Stomach smooth muscle (tissue), 2 donors: ENCODE results near the gene GALNT9.
"Not testable (repeated sequence)": the region's sequence is repeated elsewhere in the genome, so short reads cannot be mapped to it uniquely, and the experiment has no call there.

Experiments used
- H3K27ac ChIP-seq: one replicate; pipeline ENCODE4 v1.7.0; 2013; ENCODE audit warnings: mild to moderate bottlenecking, low read length, inconsistent platforms
- H3K27me3 ChIP-seq, 2 donors: one replicate each; pipeline ENCODE4 v1.7.0; 2013; ENCODE audit warnings: low read length in 2 of 2; ENCODE audit not compliant: insufficient read depth in 2 of 2, control insufficient read depth in 1 of 2
- H3K36me3 ChIP-seq, 2 donors: one replicate each; pipeline ENCODE4 v1.7.0; 2013; ENCODE audit warnings: low read length in 2 of 2; ENCODE audit not compliant: control insufficient read depth in 2 of 2, insufficient read depth in 2 of 2
- H3K4me1 ChIP-seq: one replicate; pipeline ENCODE4 v1.7.0; 2013; ENCODE audit warnings: low read length; ENCODE audit not compliant: control insufficient read depth, insufficient read depth
- H3K4me3 ChIP-seq, 2 donors: one replicate each; pipeline ENCODE4 v1.7.0; 2013; ENCODE audit warnings: low read length in 2 of 2
- H3K9ac ChIP-seq, 2 donors: one replicate each; pipeline ENCODE4 v1.7.0; 2013; ENCODE audit warnings: low read length in 2 of 2, mild to moderate bottlenecking in 1 of 2
- H3K9me3 ChIP-seq, 2 donors: one replicate each; pipeline ENCODE4 v1.7.0; 2013; ENCODE audit warnings: low read length in 2 of 2; ENCODE audit not compliant: control insufficient read depth in 2 of 2
- donor health status: healthy.
- donor health status: Pancreatic carcinoma.

GALNT9 gene

GRCh38 chr12:132253698-132254480 is 75.5 kb downstream of the GALNT9 start:
- no peaks in the 10 kb centered on the region for H3K36me3 ChIP-seq
- H3K27ac ChIP-seq = no peak overlapping the region
- peaks cover 0 to under 1% of the 10 kb centered on the region in 2 donors for H3K27me3 ChIP-seq
- H3K4me3 ChIP-seq = no peak overlapping the region
- no peaks in the 10 kb centered on the region for H3K9me3 ChIP-seq
- H3K4me1 ChIP-seq = no peaks in the 10 kb centered on the region
- H3K9ac ChIP-seq = no peak overlapping the region

GRCh38 chr12:132252981-132253380 is 76.4 kb downstream of the GALNT9 start:
- H3K9me3 ChIP-seq, H3K27me3 ChIP-seq, H3K4me1 ChIP-seq, H3K36me3 ChIP-seq, H3K27ac ChIP-seq, H3K4me3 ChIP-seq, H3K9ac ChIP-seq: not testable (repeated sequence)

DNA sequence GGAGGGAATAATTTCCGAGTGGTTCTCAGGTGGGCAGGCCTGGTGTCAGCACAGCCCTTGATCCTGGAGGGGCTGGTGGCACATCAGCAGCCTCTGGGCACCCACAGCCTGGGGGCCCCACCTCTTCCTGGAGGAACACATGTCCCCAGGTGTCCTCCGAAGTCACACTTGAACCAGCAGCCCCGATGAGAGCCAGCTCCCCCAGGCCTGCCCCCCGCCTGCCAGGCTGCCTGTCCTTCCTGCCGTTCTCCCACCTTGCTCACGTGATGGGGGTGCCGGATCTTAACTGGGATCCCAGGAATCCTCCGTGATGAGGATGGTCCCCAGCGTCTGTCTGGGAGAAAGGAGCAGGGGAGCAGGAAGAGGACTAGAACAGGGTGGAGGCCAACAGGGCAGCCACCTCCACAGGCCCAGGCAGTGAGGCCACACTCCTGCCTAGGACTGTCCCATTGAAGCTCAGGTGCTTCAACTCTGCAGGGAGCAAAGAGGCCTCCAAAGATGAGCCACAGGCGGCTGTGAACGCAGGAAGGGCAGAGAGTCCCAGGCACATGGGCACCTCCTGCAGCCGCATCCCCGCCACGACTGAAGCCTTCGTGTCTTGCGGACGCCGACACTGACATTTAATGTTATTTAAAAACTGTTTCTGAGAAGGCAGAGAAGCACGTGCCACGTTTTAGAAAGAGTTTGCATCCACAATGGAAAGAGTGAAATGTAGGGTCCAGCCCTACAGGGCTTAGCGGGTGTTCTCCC is 77.5 kb downstream of the GALNT9 start:
- Histone ChIP-seq H3K36me3 (no peaks in the 10 kb centered on the region), H3K4me1 (no peaks in the 10 kb centered on the region), H3K4me3 (no peak overlapping the region), H3K27me3 (peaks cover 0 to 4% of the 10 kb centered on the region in 2 donors), H3K27ac (no peak overlapping the region), H3K9ac (no peak overlapping the region), H3K9me3 (no peaks in the 10 kb centered on the region)

GRCh38 chr12:132251310-132251709 is 78.1 kb downstream of the GALNT9 start:
- Histone ChIP-seq H3K27ac (no peak overlapping the region), H3K27me3 (peaks cover 0 to 4% of the 10 kb centered on the region in 2 donors), H3K4me3 (no peak overlapping the region), H3K4me1 (no peaks in the 10 kb centered on the region), H3K9me3 (no peaks in the 10 kb centered on the region), H3K9ac (no peak overlapping the region), H3K36me3 (no peaks in the 10 kb centered on the region)

DNA sequence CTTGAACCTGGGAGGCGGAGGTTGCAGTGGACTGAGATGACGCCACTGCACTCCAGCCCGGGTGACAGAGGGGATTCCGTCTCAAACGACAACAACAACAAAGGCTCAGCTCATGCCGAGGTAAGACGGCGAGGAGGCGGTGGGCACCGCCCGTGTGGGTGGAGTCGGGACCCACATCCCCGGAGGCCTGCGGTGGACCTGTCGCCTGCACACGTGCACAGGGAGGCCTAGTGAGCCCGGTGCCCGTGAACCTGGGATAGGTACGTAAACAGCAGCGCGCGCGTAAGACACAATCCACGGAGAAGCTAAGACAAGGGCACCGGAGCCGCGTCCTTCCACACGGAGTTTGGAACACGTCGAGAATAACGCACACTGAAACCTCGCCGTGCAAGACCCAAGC is 78.7 kb downstream of the GALNT9 start:
- Histone ChIP-seq H3K4me3 (no peak overlapping the region), H3K9me3 (no peaks in the 10 kb centered on the region), H3K36me3 (no peaks in the 10 kb centered on the region), H3K27ac (no peak overlapping the region), H3K27me3 (peaks cover 0 to 4% of the 10 kb centered on the region in 2 donors), H3K4me1 (no peaks in the 10 kb centered on the region), H3K9ac (no peak overlapping the region)

GRCh38 chr12:132249689-132250478 is 79.5 kb downstream of the GALNT9 start:
- Histone ChIP-seq H3K27me3 (peaks cover 0 to 4% of the 10 kb centered on the region in 2 donors), H3K36me3 (no peaks in the 10 kb centered on the region), H3K4me1 (no peaks in the 10 kb centered on the region), H3K4me3 (no peak overlapping the region), H3K9ac (no peak overlapping the region), H3K9me3 (no peaks in the 10 kb centered on the region), H3K27ac (no peak overlapping the region)

DNA sequence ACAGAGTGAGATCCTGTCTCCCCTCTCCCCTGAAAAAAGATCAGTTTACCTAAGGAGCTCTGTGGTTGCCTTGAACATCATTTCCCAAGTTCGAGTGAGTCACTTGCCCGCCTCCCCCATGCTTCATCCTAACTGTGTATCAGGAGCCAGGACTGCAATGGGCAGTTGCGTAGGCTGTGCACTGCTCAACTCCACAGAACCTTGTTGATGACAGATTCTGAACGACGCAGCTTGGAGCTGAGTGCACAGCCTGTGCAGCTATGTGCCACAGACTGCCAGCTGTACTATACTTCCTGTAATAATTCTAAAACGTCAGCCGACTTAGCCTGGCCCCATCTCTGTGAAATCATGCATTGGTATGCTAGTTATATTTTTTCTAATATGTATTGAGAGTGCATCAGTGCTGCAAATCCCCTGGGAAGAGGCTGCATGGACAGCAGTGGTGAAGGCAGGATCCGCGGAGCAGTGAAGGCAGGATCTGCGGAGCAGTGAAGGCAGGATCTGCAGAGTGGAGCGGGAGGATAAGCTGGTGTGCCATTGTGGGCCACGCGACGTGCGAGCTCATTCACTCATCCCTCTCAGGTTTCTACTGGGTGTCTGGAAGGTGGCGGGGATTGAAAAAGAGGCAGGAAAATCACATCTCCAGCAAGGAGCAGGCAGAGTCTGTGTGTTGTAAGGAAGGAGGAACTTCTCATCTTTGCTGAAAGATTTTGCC is 80.8 kb downstream of the GALNT9 start:
- Histone ChIP-seq H3K9ac (no peak overlapping the region), H3K27ac (no peak overlapping the region)

GRCh38 chr12:132247718-132248452 is 81.5 kb downstream of the GALNT9 start:
- Histone ChIP-seq H3K9ac (no peak overlapping the region), H3K27ac (no peak overlapping the region)

More for the DNA sequence above, 80.8 kb downstream of the GALNT9 start:
- Histone ChIP-seq H3K27me3 (peaks cover 0 to 7% of the 10 kb centered on the region in 2 donors), H3K36me3 (no peaks in the 10 kb centered on the region), H3K9me3 (no peaks in the 10 kb centered on the region), H3K4me1 (no peaks in the 10 kb centered on the region), H3K4me3 (no peak overlapping the region)

DNA sequence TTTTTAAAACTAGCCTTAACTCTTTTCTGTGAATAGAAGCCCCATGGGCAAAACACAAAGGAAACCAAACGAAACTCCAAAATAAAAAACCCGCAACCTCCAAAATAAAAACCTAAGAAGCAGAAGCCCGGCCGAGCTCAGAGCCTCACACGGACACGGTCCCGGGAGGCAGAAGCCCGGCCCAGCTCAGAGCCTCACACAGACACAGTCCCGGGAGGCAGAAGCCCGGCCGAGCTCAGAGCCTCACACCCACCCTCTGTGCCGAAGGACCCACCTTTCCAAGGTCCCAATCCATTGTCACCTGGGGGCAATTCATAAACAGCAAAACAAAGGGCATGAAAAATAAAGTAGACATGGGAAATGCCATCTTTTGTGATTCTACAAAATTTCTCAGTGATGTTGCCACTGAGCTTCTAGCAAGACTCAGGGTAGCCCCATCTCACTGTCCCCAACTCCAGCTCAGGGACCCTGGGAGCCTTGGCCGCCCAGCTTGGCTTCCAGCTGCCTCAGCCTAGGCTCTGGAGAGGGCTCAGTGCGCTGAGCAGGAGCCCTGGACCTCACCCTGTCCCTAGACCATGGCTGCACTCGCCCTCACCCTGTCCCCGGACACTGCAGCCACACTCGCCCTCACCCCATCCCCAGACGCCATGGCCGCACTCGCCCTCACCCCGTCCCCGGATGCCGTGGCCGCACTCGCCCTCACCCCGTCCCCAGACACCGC is 82.2 kb downstream of the GALNT9 start:
- Histone ChIP-seq H3K4me1 (no peaks in the 10 kb centered on the region), H3K9me3 (no peaks in the 10 kb centered on the region), H3K4me3 (no peak overlapping the region), H3K27ac (no peak overlapping the region), H3K36me3 (no peaks in the 10 kb centered on the region), H3K9ac (no peak overlapping the region), H3K27me3 (peaks cover 0 to 9% of the 10 kb centered on the region in 2 donors)

More at GRCh38 chr12:132247718-132248452, 81.5 kb downstream of the GALNT9 start:
- H3K27me3 ChIP-seq = peaks cover 0 to 9% of the 10 kb centered on the region in 2 donors
- H3K4me3 ChIP-seq = no peak overlapping the region
- H3K9me3 ChIP-seq = no peaks in the 10 kb centered on the region
- H3K36me3 ChIP-seq = no peaks in the 10 kb centered on the region
- H3K4me1 ChIP-seq = no peaks in the 10 kb centered on the region
